Measurements from ENCODE around the gene LRRC8C.

The LRRC8C gene

DNA sequence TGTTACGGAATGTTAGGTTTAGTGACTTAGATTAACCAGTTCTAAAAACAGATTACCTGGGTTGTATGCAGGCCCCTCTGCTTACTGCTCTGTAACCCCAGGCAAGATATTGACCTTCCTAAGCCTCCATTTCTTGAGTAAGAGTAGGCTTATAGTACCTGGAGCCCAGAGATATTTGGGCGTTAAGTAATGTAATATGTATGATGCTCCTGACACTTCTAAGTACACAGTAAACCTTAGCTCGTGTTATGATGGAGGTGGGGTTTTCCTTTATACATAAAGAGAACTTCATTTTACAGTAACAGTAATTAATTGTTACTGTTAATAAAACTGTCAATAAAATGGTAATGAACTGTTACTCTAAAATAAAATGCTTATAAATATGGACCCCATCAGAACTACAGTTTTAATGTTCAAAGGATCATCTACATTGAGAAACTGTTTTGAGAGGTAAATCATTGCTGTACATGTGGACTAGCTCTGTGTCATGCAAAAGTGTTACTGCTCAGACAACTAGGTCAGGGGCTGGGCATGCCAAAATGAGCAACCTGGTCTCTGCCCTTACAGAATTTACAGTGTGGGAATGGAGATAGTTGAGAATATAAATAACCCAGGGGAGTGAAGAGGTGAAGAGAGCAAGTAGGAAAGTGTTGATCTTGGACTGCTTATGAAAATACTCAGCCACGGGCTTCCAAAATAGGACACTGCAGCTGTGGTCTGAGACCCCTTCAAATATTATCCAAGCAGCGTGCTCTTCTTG is 26.6 kb downstream of the LRRC8C start:
- H3K4me2 ChIP-seq (ENCODE audit: low read depth, low read length, poor library complexity, severe bottlenecking), result no peak overlapping the region
- peaks cover 24% of the 10 kb centered on the region for H3K4me1 ChIP-seq (ENCODE audit: insufficient read depth, low read length, poor library complexity, severe bottlenecking)
- H3K9ac ChIP-seq (ENCODE audit: low read depth, low read length, poor library complexity, severe bottlenecking), result no peak overlapping the region
- H3K9me2 ChIP-seq (replicated peaks; ENCODE audit: low read depth, low read length), result no peaks in the 10 kb centered on the region
- no peaks in the 10 kb centered on the region for H3K27me3 ChIP-seq (ENCODE audit: insufficient read depth, low read length, poor library complexity, severe bottlenecking)
- H2AFZ ChIP-seq (ENCODE audit: low read length), result no peak overlapping the region
- H3F3A ChIP-seq (ENCODE audit: low read depth), result peaks cover 4% of the 10 kb centered on the region; the same call in 1 of the 2 replicates
- peaks cover 73% of the 10 kb centered on the region for H3K79me2 ChIP-seq (ENCODE audit: insufficient read depth, low read length)
- TF ChIP-seq EZH2phosphoT487 (IDR thresholded peaks at IDR 0.05; ENCODE audit: borderline replicate concordance), result no peak
- TF ChIP-seq, protein P1, sequence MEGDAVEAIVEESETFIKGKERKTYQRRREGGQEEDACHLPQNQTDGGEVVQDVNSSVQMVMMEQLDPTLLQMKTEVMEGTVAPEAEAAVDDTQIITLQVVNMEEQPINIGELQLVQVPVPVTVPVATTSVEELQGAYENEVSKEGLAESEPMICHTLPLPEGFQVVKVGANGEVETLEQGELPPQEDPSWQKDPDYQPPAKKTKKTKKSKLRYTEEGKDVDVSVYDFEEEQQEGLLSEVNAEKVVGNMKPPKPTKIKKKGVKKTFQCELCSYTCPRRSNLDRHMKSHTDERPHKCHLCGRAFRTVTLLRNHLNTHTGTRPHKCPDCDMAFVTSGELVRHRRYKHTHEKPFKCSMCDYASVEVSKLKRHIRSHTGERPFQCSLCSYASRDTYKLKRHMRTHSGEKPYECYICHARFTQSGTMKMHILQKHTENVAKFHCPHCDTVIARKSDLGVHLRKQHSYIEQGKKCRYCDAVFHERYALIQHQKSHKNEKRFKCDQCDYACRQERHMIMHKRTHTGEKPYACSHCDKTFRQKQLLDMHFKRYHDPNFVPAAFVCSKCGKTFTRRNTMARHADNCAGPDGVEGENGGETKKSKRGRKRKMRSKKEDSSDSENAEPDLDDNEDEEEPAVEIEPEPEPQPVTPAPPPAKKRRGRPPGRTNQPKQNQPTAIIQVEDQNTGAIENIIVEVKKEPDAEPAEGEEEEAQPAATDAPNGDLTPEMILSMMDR (conservative IDR thresholded peaks at IDR 0.05; ENCODE audit: low read length), result no peak
- no peaks in the 10 kb centered on the region for H3K36me3 ChIP-seq (ENCODE audit: insufficient read depth, low read length)
- H4K20me1 ChIP-seq (ENCODE audit: insufficient read depth, low read length, poor library complexity, severe bottlenecking), result peaks cover 67% of the 10 kb centered on the region
- H3K4me3 ChIP-seq (ENCODE audit: low read length, poor library complexity, severe bottlenecking), result no peak overlapping the region
- no peaks in the 10 kb centered on the region for H3K9me3 ChIP-seq (ENCODE audit: insufficient read depth, low read depth, low read length)

DNA sequence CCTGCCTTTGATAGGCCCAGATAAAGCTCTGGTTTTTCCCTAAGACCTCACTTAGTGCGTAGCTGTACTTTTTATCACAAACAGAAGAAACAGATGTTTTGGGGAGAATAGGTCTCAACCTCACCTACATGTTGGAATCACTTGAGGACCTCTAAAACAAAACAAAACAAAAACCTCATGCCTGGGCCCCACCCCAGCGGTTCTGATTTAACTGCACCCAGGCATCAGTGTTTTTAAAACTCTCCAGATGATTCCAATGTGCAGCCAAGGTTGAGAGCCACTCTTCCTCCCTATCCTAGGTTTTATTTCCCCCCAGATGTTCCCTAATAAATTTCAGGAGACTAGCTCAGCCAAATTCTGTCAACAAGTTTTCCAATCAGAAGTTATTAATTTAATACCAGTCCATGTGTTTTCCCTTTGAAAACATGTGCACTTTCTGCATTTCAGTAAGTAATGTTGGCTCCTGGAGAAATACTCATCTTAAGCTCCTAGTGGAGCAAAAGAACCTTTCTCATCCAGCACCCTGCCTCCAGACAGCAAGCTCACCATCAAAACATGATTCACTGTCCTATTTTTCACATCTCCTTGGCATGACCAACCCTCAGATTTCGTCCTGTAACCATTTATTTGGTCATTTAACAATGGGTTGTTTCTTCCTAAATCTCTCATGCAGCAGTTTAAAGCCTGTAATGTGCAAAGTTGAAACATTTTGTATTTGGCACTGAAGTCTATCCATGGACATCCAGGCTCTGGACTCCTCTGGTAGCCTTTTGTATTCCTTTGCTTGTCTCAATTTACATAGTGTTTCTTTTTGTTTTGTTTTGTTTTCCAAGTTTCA is 27.5 kb downstream of the LRRC8C start:
- TF ChIP-seq, protein P1 (conservative IDR thresholded peaks at IDR 0.05; ENCODE audit: low read length), result no peak
- TF ChIP-seq EZH2phosphoT487 (IDR thresholded peaks at IDR 0.05; ENCODE audit: borderline replicate concordance), result no peak
- Histone ChIP-seq H3K79me2 (ENCODE audit: insufficient read depth, low read length) (peaks cover 69% of the 10 kb centered on the region), H3K9me3 (ENCODE audit: insufficient read depth, low read depth, low read length) (no peaks in the 10 kb centered on the region), H3K4me2 (ENCODE audit: low read depth, low read length, poor library complexity, severe bottlenecking) (no peak overlapping the region), H3K9ac (ENCODE audit: low read depth, low read length, poor library complexity, severe bottlenecking) (no peak overlapping the region), H3K4me3 (ENCODE audit: low read length, poor library complexity, severe bottlenecking) (no peak overlapping the region), H2AFZ (ENCODE audit: low read length) (no peak overlapping the region), H3K36me3 (ENCODE audit: insufficient read depth, low read length) (no peaks in the 10 kb centered on the region), H3K27me3 (ENCODE audit: insufficient read depth, low read length, poor library complexity, severe bottlenecking) (no peaks in the 10 kb centered on the region), H3K9me2 (replicated peaks; ENCODE audit: low read depth, low read length) (no peaks in the 10 kb centered on the region), H3F3A (ENCODE audit: low read depth) (peaks cover 4% of the 10 kb centered on the region; the same call in 1 of the 2 replicates), H3K4me1 (ENCODE audit: insufficient read depth, low read length, poor library complexity, severe bottlenecking) (peaks cover 24% of the 10 kb centered on the region), H4K20me1 (ENCODE audit: insufficient read depth, low read length, poor library complexity, severe bottlenecking) (peaks cover 62% of the 10 kb centered on the region)

DNA sequence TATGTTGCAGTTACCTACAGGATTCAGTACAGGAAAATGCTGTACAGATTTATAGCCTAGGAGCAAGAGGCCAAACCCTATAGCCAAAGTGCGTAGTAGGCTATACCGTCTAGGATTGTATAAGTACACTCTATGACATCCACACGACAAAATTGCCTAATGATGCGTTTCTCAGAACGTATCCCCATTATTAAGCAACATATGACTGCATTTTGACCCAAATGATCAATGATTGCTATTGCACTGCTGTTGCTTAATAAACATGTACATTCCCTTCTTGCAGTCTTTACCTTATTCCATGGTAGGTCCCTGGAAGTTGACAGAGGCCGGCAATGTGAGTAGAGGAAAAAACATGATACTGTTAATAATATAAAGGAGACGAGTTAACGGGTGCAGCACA is 33.0 kb downstream of the LRRC8C start:
- no peak overlapping the region for H3K9ac ChIP-seq (ENCODE audit: low read depth, low read length, poor library complexity, severe bottlenecking)
- H3K4me2 ChIP-seq (ENCODE audit: low read depth, low read length, poor library complexity, severe bottlenecking), result no peak overlapping the region
- H3K9me2 ChIP-seq (replicated peaks; ENCODE audit: low read depth, low read length), result no peaks in the 10 kb centered on the region
- H3K27me3 ChIP-seq (ENCODE audit: insufficient read depth, low read length, poor library complexity, severe bottlenecking), result no peaks in the 10 kb centered on the region
- no peaks in the 10 kb centered on the region for H3F3A ChIP-seq (ENCODE audit: low read depth)
- no peak for TF ChIP-seq EZH2phosphoT487 (IDR thresholded peaks at IDR 0.05; ENCODE audit: borderline replicate concordance)
- TF ChIP-seq, protein P1 (conservative IDR thresholded peaks at IDR 0.05; ENCODE audit: low read length), result no peak
- H4K20me1 ChIP-seq (ENCODE audit: insufficient read depth, low read length, poor library complexity, severe bottlenecking), result peaks cover 17% of the 10 kb centered on the region
- peaks cover 18% of the 10 kb centered on the region for H3K4me1 ChIP-seq (ENCODE audit: insufficient read depth, low read length, poor library complexity, severe bottlenecking)
- H3K36me3 ChIP-seq (ENCODE audit: insufficient read depth, low read length), result no peaks in the 10 kb centered on the region
- no peak overlapping the region for H3K4me3 ChIP-seq (ENCODE audit: low read length, poor library complexity, severe bottlenecking)
- no peak overlapping the region for H2AFZ ChIP-seq (ENCODE audit: low read length)
- peaks cover 63% of the 10 kb centered on the region for H3K79me2 ChIP-seq (ENCODE audit: insufficient read depth, low read length)
- no peaks in the 10 kb centered on the region for H3K9me3 ChIP-seq (ENCODE audit: insufficient read depth, low read depth, low read length)
